ENCODE results near the gene NMNAT3. TPM values are rescaled to one million over a fixed set of nuclear protein-coding genes. Genes with fewer than 3 reads are reported as not detected.

Gene NMNAT3
- total RNA-seq, 4 donors from 2014 or later, result 10.3 to 16.5 (median 12.6) TPM

GRCh38 chr3:139526146-139526545 is 151.6 kb downstream of the NMNAT3 start:
- TF ChIP-seq CTCF (IDR thresholded peaks at IDR 0.05) (no peak), POLR2A (IDR thresholded peaks at IDR 0.05) (no peak)
- Histone ChIP-seq H3K27me3 (no peaks in the 10 kb centered on the region), H3K9me3 (no peaks in the 10 kb centered on the region), H3K4me1 (no peaks in the 10 kb centered on the region), H3K4me3 (replicated peaks in 1 of 3) (no peak overlapping the region), H3K36me3 (no peaks in the 10 kb centered on the region), H3K27ac (no peak overlapping the region)
- intact Hi-C loops (cut with DNase I), result no loop called here
- DNase-seq, result no peak
- WGBS, 2 donors, result 93 to 100% methylated on average over 2 of the region's 2 CpGs

- no peaks in the 10 kb centered on the region for H3K9me3 ChIP-seq
- no peaks in the 10 kb centered on the region for H3K36me3 ChIP-seq
- intact Hi-C loops (cut with DNase I), result no loop called here
- 95 to 98% methylated on average over 7 of the region's 7 CpGs for WGBS, 2 donors
- no peaks in the 10 kb centered on the region for H3K4me1 ChIP-seq
- no peak for TF ChIP-seq CTCF (IDR thresholded peaks at IDR 0.05)
- TF ChIP-seq POLR2A (IDR thresholded peaks at IDR 0.05), result no peak
- H3K27me3 ChIP-seq, result no peaks in the 10 kb centered on the region
- H3K27ac ChIP-seq, result no peak overlapping the region
- DNase-seq, result no peak
- no peak overlapping the region for H3K4me3 ChIP-seq (replicated peaks in 1 of 3)
Observed at GRCh38 chr3:139524841-139525636, 152.7 kb downstream of the NMNAT3 start.

GRCh38 chr3:139523718-139524117 is 154.1 kb downstream of the NMNAT3 start:
- intact Hi-C loops (cut with DNase I), result no loop called here

GRCh38 chr3:139523166-139523565 is 154.6 kb downstream of the NMNAT3 start:
- H3K4me3 ChIP-seq (replicated peaks in 1 of 3), result no peak overlapping the region
- WGBS, 2 donors, result 95 to 97% methylated on average over 5 of the region's 5 CpGs
- no peaks in the 10 kb centered on the region for H3K36me3 ChIP-seq
- H3K9me3 ChIP-seq, result no peaks in the 10 kb centered on the region
- intact Hi-C loops (cut with DNase I), result no loop called here
- no peaks in the 10 kb centered on the region for H3K4me1 ChIP-seq
- TF ChIP-seq CTCF (IDR thresholded peaks at IDR 0.05) (no peak), POLR2A (IDR thresholded peaks at IDR 0.05) (no peak)
- H3K27me3 ChIP-seq, result no peaks in the 10 kb centered on the region
- H3K27ac ChIP-seq, result no peak overlapping the region
- no peak for DNase-seq

More at GRCh38 chr3:139523718-139524117, 154.1 kb downstream of the NMNAT3 start:
- Histone ChIP-seq H3K4me1 (no peaks in the 10 kb centered on the region), H3K9me3 (no peaks in the 10 kb centered on the region), H3K36me3 (no peaks in the 10 kb centered on the region), H3K27ac (no peak overlapping the region), H3K27me3 (no peaks in the 10 kb centered on the region), H3K4me3 (replicated peaks in 1 of 3) (no peak overlapping the region)
- 63 to 92% methylated on average over 1 of the region's 1 CpG for WGBS, 2 donors
- TF ChIP-seq CTCF (IDR thresholded peaks at IDR 0.05) (no peak), POLR2A (IDR thresholded peaks at IDR 0.05) (no peak)
- no peak for DNase-seq

GRCh38 chr3:139522421-139522820 is 155.4 kb downstream of the NMNAT3 start:
- Histone ChIP-seq H3K4me1 (no peaks in the 10 kb centered on the region), H3K4me3 (replicated peaks in 1 of 3) (no peak overlapping the region), H3K27ac (no peak overlapping the region), H3K9me3 (no peaks in the 10 kb centered on the region), H3K36me3 (no peaks in the 10 kb centered on the region), H3K27me3 (no peaks in the 10 kb centered on the region)
- intact Hi-C loops (cut with DNase I), result no loop called here
- DNase-seq, result no peak
- TF ChIP-seq CTCF (IDR thresholded peaks at IDR 0.05) (no peak), POLR2A (IDR thresholded peaks at IDR 0.05) (no peak)
- 40 to 68% methylated on average over 2 of the region's 2 CpGs for WGBS, 2 donors

All from thyroid gland (tissue), 4 donors.